WTC11 (cell line): ENCODE results near the gene C10orf105.

Experiments
- ATF1 ChIP-seq: sonication (generic); formaldehyde crosslinking; IDR thresholded peaks from 2 replicates; pipeline ENCODE4 v1.8.1; 2023; ENCODE audit warnings: mild to moderate bottlenecking, moderate library complexity, missing genetic modification reagents
- CBFB ChIP-seq: sonication (generic); formaldehyde crosslinking; IDR thresholded peaks from 2 replicates; pipeline ENCODE4 v1.8.1; 2022; ENCODE audit warnings: mild to moderate bottlenecking, low read depth, missing genetic modification reagents
- CREM ChIP-seq: sonication (generic); formaldehyde crosslinking; IDR thresholded peaks from 2 replicates; pipeline ENCODE4 v1.8.1; 2022; ENCODE audit warnings: mild to moderate bottlenecking, missing genetic modification reagents, moderate library complexity
- CTCF ChIP-seq: fragments of 200-600 bp; IDR thresholded peaks from 2 replicates; pipeline ENCODE4 v1.8.0; 2022; ENCODE audit warnings: antibody characterized with exemption
- ESRRA ChIP-seq: sonication (generic); formaldehyde crosslinking; IDR thresholded peaks from 2 replicates; pipeline ENCODE4 v1.8.1; 2022; ENCODE audit warnings: mild to moderate bottlenecking, missing genetic modification reagents, borderline replicate concordance
- FOXJ3 ChIP-seq: sonication (generic); formaldehyde crosslinking; IDR thresholded peaks from 2 replicates; pipeline ENCODE4 v1.9.0; 2021; ENCODE audit warnings: missing genetic modification reagents, mild to moderate bottlenecking, borderline replicate concordance
- FOXP1 ChIP-seq: sonication (generic); formaldehyde crosslinking; IDR thresholded peaks from 2 replicates; pipeline ENCODE4 v1.8.0; 2022; ENCODE audit warnings: missing genetic modification reagents, mild to moderate bottlenecking, moderate library complexity, borderline replicate concordance
- IRF2 ChIP-seq: sonication (generic); formaldehyde crosslinking; IDR thresholded peaks from 2 replicates; pipeline ENCODE4 v1.8.0; 2022; ENCODE audit warnings: low read depth, missing genetic modification reagents, borderline replicate concordance
- MAX ChIP-seq: sonication (generic); formaldehyde crosslinking; IDR thresholded peaks from 2 replicates; pipeline ENCODE4 v1.8.0; 2022; ENCODE audit warnings: mild to moderate bottlenecking, missing genetic modification reagents
- NFYB ChIP-seq: sonication (generic); formaldehyde crosslinking; conservative IDR thresholded peaks from 2 replicates; pipeline ENCODE4 v1.8.0; 2022; ENCODE audit warnings: low read depth, missing genetic modification reagents
- TP53 ChIP-seq: sonication (generic); formaldehyde crosslinking; IDR thresholded peaks from 2 replicates; pipeline ENCODE4 v1.8.1; 2023; ENCODE audit warnings: mild to moderate bottlenecking, missing genetic modification reagents
- USF2 ChIP-seq: sonication (generic); formaldehyde crosslinking; IDR thresholded peaks from 2 replicates; pipeline ENCODE4 v1.8.1; 2023; ENCODE audit warnings: mild to moderate bottlenecking, missing genetic modification reagents, moderate library complexity
- ZMAT4 ChIP-seq: fragments of 250-450 bp; sonication (Bioruptor Pico); IDR thresholded peaks from 2 replicates; pipeline ENCODE4 v1.9.0; 2021; ENCODE audit warnings: mild to moderate bottlenecking

- TF ChIP-seq CBFB (CRISPR knock-in tag) (no peak), CTCF (no peak), MAX (no peak), FOXP1 (no peak), ZMAT4 (CRISPR knock-in tag) (no peak), FOXJ3 (CRISPR knock-in tag) (no peak), TP53 (CRISPR knock-in tag) (no peak), ESRRA (CRISPR knock-in tag) (no peak), IRF2 (CRISPR knock-in tag) (no peak), USF2 (CRISPR knock-in tag) (no peak), ATF1 (CRISPR knock-in tag) (no peak), NFYB (CRISPR knock-in tag) (no peak), CREM (no peak)
These were observed 21.5 kb downstream of the C10orf105 start for GRCh38 chr10:71697938-71698709.
